ENCODE data around the gene E2F6.

Gene E2F6

DNA sequence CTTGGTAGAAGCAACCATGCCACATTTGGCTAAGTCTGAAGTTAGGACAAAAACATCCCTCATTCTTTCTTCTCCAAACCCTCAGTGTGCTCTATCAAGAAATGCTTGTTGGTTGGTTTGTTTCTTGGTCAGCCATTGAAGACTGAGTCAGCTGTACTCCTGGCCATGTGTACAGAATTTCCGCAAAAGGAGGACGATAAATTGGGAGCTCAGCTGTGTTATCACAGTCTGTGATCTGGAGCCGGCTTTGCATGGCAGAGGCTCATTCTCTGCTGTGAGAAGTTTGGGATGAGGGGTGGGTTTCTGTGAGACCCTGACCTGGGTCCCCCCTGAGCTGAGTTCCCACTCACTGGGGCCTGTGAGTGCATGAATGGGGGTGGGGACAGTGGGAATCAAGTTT is 26.3 kb upstream of the E2F6 start:
- no peak for DNase-seq

DNA sequence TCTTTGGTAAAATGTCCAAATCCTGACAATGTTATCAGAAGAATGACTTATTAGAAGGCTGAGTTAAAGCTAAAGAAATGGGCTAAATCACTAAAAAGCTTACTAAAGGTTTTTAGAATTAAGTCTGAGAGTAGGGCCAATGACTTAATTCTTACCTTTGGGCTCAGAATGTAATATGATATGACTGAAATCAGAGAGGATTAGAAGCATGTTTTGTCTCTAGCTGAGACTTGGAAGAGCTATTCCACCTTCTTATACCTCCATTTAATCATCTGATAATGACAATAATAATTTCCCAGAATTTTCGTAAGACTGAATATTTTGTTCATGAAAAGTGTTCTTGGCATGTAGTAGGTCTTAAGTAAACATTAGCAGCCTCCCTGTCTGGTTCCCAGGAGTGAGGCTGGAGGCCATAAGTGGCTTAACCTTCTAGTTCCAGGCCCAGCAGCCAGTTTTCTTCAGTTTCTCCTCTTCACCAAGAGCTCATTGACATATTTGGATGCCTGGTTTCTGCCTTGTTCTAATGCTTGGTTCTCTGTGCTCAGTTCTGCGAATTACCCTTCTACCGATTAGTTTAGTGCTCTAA is 25.5 kb upstream of the E2F6 start:
- DNase-seq = no peak

DNA sequence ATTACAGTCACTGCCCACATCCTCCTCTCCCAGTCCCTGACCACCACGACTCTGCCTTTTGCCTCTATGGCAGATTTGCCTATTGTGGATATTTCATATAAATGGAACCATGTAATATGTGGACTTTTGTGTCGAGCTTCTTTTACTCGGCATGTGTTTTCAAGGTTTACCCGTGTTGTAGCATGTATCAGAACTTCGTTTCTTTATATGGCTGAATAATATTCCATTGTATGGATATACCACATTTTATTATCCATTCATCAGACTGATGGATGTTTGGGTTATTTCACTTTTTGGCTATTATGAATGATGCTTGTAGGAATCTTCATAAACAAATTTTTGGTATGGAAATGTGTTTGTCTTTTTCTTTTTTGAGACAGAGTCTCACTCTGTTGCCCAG is 24.2 kb upstream of the E2F6 start:
- no peak for DNase-seq

DNA sequence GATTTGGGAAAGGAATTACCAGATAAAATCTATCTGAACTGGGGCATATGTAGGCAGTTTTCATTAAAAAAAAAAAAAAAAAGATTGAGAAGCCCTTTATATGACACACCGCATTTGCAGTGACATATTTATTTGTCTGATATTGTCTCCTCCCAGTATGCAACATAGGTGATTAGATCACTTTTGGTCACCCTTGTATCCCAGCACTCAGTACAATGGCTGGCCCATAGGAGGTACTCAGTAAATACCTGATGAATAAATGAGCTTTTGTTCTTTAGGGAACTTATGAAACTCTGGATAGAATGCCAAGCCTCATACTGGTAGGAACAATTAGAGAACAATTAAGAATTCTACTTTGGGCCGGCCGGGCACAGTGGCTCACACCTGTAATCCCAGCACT is 22.8 kb upstream of the E2F6 start:
- no peak for DNase-seq

DNA sequence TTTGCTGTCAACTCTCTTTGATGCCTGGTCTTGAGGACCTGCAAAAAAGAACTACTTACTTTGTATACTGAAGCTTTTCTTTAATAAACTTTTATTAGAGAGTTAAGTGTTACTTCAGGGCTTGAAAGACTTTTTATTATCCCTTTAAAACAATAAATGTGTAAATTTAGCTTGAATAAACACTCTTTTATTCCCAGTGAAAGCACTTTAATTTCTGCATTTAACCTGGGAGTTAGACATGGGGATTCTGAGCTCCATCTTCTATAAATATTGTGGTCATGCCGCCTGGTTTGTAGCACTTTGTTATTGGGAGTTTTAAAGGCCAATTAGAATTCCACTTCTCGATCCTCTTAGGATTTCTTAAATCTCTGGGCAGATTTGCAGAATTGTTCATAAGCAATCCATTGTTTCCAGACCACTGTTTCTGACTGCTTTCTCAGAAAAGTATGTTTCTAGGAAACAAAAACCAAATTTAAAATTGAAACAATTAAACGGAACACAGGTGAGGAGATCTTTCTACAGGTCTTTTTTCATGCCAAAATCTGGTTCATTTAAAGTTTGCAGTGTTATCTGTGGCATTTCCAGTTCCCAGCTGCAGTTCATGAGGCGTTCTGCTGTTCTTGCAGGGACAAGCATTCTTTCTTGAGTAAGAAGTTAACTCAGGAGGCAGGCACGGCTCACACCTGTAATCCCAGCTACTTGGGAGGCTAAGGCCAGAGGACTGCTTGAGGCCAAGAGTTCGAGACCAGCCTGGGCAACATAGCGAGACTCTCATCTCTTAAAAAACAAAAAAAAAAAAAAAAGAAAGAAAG is 18.1 kb upstream of the E2F6 start:
- no peak for DNase-seq

DNA sequence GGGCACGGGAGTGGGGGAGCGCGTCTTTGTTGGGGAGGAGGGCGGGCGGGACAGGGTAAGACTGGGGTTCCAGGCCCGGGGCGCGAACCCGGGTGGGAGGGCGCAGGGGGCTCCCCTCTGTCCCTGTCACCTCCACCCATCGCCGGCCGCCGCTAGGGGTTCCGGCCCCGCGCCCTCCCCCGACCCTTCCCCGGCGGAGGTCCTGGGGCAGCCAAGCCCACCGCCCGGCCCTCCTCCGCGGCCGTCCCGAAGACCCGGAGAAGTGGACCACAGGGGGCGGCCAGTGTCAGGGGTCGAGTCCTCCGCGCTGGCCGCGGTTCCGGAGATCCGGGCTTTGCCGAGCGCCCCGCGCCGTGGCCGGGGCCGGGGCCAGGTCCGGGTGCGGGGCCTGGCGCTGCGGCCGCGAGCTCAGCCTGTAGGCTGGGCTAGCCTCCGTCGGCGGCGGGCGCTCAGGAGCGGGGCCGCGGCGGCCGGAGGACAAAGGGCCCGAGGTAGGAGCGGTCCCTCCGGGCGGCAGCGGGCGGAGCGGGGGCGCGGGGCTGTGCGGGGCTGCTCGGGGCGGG is 16.6 kb upstream of the E2F6 start:
- no peak for DNase-seq

DNA sequence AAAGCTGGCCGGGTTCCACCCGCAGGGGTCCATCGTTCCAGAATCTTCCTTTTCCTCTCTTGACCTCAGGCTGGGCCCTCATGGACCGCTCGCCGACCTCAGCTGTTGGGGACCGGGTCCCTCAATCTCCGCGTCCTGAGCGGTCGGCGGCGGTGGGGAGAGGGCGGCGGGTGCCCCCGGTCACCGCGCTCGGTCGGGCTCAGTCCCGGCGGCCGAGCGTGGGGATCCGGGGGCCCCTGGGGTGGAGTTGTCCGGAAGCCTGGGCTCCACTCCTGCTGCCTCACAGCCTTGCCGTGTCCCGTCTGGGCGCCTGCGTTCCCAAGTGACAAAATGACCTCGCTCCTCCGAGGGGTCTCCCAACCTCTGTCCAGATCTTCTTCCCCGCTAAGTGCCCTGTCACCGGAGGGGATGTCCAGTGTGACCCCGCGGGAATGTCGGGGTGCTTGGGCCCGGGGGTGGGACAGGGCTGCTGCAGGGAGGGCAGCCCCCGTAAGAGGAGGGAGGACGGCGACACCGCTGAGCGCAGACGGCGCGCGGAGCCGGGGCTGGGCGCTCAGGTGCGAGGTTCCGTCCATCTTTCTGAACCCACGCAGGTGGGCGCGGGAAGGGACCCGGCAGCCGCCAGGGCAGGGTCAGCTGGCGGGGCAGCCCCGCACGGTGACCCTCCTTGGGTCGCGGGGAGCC is 16.0 kb upstream of the E2F6 start:
- no peak for DNase-seq

DNA sequence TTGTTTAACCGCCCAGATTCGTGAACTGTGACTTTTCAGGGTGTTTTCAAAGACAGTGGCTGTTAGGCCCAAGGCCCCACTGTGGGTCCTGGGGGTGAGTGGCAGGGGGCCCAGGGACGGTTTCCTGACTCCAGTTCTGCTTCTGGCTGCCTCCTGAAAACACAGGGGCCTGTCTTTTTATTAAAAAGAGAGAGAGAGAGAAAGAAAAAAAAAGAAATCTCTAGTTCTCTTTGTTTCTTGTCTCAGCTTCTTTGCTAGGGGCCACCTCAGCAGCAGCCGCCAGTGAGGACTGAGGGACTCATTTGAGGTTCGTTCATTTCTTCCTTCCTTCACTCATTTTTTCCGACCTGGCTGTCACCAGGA is 15.4 kb upstream of the E2F6 start:
- no peak for DNase-seq

DNA sequence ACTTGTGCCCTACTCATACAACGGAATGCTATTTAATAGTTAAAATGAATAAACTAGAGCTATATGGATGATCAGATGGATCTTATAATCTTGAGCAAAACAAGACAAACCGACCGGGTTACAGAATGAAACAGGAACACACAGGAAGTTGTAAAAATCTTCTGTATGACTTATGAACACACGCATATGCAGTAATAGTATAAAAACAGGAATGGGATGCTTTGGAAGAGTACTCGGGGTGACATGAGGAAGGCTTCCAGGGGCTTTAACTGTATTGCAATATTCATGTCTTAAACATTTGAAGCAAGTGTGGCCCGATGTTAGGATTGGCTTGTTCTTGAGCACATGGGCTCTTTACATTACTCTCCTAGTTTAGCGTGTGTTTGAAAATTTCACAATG is 14.9 kb upstream of the E2F6 start:
- no peak for DNase-seq

DNA sequence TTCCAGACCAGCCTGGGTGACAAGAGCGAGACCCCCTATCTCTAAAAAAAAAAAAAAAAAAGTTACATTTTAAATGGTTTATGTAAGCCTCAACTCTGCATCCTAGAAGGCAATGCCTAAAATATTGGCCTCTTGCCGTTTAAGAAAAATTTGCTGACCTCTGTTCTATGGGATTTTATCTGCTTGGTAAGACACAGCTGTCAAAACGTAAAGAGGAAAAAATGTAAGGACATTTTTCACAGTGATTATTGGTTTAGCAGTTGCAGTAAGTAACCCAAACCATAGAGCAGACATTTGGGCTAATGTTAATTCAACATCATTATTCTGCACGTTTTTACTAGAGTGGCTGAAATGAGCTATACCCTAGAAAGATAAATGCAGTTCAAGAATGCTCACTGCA is 14.4 kb upstream of the E2F6 start:
- no peak for DNase-seq

DNA sequence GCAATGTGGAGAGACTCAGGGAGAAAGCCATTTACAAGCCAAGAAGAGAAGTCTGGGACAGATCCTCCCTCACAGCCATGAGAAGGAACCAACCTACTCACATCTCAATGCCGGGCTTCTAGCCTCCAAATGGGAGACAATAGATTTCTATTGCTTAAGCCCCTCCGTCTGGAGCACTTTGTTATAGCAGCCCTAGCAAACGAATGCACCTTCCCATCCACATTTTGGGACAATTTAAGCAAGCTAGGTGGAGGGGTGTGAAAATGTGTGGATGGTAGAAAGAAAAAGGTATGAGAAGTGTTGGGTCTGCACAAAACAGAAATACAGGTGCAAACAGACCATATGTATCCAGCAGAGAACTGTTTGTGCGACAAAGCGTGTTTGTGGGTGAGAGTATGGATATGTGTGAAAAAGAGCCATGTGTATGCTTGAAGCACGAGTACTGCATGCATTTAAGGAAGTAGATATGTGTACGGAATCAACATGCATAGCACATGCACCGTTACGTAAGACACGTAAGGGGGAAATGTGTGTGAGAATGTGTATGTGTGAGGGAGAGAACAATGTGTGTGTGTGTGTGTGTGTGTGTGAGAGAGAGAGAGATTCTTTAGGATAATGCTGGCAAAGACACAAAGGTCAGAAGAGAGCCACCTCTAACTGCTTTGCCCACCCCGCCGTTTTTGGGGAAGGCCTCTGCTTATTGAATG is 13.1 kb upstream of the E2F6 start:
- DNase-seq = no peak

DNA sequence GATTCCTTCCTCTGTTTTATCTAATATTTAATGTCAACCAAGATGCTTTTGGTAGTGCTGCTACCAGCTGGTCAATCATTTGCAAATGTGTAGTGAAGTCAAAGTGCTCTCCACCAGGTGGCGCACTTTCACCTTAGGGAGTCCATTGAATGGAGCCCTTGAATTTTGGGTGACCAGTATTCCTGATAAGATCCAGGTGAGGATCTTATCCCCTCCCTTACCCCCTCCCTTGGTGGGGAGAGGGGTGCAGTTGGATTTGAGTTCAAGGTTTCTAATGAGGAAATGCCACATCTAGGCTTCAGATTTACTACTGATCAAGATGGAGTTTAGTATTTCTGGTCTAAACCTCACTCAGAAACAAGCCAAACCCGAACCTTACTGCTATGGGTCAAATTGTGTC is 12.0 kb upstream of the E2F6 start:
- peak; percentile 95 for DNase-seq

DNA sequence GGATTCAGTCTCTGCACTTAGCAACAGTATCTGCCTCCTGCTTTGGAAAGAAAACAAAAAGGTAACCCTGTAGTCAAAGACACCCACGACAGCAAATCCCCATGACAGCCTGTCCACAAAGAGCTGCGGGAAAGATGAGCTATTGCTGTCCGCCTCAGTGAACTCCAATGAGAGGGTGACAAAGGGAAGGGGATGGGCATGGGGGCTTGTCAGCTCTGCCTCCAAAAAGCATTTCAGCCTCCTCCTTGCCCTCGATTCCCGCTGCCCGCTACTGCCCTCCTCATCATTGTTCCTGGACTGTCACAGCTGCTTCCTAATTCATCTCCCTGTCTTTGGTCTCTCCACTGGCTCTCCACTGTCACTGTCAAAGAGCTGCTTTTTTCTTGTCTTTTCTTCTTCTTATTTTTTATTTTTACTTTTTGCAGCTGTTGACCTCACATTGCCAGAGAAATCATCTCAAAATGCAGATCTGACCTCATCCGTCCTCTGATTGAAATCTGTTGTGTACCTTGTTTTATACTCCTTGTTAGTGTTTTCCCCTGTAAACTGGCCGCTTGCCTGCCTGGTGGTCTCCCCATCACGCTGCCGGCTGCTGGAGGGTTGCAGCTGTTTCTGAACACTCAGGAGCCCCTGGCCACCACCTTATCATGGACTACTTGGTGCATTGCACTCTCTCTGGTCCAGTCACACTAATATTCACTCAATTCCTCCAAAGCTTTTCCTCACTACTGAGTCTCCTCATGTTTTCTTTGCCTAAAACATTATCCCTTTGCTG is 7.9 kb upstream of the E2F6 start:
- no peak for DNase-seq

DNA sequence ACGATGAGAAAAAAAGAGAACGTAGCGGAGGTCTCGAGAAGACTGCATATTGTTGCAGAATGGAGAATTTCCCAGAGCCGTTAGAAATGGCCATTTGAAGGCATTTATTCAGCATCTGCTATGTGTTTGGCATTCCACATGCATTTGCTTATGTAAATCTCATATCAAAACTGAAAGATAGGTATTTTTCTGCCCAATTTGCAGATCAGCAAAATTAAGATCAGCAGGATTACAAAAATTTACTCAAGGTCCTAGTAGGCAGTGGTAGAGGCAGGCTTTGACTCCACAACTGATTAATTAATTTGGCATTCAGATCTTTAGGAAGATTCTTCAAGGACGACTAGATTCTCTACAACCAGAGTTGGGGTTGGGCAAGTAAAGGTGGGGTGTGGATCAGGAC is 1.8 kb upstream of the E2F6 start:
- DNase-seq = no peak

DNA sequence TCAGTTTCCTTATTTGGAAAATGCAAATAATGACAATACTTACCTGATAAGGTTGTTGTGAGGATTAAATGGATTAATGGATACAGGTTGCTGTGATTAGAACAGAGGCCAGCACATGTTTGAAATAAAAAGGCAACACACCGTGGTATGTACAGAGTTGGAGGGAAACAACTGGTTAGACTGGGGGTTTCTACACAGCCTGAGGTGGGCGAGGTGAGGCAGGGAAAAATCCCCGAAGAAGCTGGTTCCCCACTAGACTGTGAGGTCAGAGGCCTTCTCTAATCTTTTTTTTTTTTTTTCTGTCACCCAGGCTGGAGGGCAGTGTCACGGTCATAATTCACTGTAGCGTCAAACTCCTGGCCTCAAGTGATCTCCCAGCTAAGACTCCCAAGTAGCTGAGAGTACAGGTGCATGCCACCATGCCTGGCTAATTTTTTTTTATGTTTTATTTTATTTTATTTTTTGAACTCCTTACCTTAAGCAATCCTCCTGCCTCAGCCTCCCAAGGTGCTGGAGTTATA is 1.2 kb upstream of the E2F6 start:
- no peak for DNase-seq

DNA sequence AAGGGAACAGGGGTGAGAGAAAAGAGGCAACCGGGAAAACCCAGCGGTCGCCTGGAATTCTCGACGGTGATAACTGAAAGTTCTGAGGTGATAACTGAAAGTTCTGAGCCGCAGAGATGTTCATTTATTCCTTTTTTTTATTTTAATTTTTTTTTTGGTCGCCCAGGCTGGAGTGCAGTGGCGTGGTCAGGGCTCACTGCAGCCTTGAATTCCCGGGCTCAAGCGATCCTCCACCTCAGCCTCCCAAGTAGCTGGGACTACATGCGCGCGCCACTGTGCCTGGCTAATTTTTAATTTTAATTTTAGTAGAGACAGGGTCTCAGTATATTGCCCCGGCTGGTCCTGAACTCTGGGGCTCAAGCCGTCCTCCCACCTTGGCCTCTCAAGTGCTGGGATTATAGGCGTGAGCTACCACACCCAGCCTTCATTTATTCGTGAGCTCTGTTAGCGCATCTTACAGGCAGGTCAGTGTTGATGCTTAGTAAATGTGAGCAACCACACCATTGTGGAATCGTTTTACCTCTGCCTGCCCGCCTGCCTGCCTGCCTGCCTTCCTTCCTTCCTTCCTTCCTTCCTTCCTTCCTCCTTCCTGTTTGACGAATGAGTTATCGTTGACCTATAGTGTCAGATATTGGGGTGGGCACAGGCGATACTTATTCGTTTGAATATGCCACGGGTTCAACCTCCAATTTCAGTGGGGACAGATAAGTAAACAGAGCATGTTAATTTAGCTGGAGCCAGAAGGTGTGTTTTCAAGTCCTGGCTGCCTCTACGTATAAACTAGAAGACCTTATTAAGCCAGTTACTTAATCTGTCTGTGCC is 557 bp upstream of the E2F6 start:
- no peak for DNase-seq

DNA sequence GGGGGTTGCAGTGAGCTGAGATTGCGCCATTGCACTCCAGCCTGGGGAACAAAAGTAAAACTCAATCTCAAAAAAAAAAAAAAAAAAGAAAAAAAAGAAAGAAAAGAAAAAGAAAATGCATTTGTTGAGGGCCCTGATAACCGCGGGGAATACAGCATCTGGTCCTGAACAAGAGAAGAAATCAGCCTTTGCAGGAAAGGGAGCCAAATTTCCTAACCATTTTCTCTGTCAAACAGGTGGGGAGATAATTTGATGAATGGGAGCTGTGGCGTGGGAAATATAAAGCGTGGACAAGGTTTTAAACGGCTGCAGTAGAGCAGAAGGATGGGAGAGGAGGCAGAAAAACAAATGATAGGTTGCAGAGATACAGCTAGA is 864 bp downstream of the E2F6 start:
- no peak for DNase-seq

DNA sequence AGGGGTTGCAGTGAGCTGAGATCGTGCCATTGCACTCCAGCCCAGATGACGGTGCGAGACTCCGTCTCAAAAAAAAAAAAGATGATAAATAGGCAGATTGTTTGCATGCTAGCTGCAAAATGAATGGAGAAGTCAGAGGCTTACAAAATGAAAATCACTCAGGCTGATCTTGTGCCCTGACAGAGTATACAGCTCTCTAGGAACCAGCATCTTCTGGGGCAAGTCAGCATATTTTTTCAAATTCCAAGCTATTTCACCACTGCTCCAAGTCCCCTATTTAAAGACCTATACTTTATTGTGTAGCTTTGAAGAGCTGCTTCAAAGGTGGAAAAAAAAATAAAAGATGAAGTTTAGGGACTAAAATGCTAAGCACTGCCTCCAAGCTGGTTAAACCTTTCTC is 6.1 kb downstream of the E2F6 start:
- DNase-seq = no peak

DNA sequence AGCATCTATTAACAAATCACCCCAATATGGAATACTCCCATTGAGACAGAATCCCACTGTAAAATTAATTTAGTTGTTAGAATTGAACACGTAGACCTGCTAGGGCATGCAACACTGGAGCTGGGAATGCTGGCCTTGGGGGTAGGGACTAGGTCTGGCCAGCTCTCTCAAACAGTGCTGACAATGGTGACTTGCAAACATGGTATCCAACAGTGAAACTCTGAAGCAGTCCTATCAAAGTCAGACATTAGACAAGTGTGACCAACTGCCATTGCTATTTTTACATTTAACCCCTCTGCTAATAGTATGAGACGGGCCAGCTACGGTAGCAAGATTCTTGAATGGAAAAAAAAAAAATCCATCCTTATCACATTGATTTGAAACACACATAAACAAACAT is 7.2 kb downstream of the E2F6 start:
- DNase-seq = no peak

DNA sequence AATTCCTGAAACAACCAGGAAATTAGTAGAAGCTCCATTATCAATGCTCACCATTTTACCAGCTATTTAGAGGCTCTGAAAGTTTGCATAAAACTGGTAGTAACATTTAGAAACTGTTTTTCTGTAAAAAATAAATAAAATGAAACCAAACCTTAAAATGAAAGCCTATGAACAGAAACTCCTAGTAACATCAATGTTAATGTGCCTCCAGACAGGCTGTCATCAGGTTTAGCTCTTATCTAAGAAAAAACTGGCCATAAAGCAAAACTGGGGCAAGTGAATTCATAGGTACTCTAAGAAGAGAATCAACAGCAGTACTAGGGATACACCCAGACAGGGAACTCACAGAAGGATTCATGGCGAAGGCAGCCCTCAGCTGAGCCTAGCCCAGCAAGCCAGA is 8.0 kb downstream of the E2F6 start:
- no peak for DNase-seq

DNA sequence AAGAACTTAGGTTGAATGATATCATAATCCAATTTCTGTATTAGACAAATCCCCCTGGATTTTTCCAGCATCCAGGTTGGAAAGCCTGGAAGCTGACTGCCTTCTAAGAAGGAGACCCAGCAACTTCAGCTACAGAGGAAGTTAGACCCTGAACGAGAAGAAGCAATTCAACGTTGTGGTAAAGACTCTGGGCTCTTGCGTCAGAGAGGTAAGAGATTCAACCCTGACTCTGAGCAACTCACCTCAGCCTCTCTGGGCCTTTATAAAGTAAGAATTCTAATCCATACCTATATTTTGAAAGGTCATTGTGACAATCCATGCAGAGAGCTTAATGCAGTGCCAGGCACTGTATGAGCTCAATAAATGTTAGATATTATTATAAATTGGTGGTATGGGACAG is 9.7 kb downstream of the E2F6 start:
- DNase-seq = no peak

DNA sequence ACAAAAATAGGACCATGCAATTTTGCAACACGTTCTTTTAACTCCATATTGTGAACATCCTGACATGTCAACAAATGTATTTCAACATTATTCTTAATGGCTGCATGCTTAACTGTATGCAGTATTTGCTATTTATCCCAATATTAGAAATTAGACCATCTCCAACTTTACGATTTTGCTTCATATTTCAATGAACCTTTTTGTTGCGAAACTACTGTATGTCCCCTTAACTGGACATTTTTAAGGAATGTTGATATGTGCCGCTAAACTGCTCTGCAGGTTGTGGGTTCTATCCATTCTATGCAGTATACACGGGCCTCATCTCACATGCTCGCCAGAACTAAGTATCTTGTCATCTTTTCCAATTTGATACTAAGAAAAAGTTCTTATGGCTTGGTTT is 11.1 kb downstream of the E2F6 start:
- no peak for DNase-seq

All from suppressor macrophage treated with lipopolysaccharide for 4 hours (primary cell).